ENCODE results near the gene PRKCH. TPM values are rescaled to one million over a fixed set of nuclear protein-coding genes. Genes with fewer than 3 reads are reported as not detected.

The PRKCH gene
- total and polyA plus RNA-seq, 2 donors (not counting 3 experiments of a cell fraction or from before 2014, with no cell fraction given) = 97.7 to 103 TPM

DNA sequence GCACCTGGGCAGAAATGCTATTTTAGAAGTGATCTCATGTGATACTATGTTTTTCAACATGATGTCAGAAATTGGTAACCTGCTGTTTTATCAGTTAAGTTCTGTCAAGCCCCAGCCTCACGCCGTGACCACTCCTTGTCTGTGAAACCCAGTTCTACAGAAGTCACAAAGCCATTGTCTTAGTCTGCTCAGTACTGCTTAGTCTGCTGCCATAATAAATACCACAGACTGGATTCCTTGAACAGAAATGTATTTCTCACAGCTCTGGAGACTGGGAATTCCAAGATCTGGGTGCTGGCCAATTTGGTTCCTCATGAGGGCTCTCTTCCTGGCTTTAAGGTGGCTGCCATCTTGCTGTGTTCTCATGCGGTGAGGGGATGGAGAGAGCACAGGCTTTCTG is 176.9 kb downstream of the PRKCH start:
- no peaks in the 10 kb centered on the region for H4K20me1 ChIP-seq (replicated peaks; ENCODE audit: control insufficient read depth, extremely low read depth, insufficient read depth, low read length)
- no peaks in the 10 kb centered on the region for H3K79me2 ChIP-seq (ENCODE audit: control insufficient read depth, insufficient read depth, low read length)
- no peak for FAIRE-seq
- no TSS peak for BruUV-seq (replicated peaks)
- no peak overlapping the region for H3K4me2 ChIP-seq (ENCODE audit: insufficient read depth, low read length)
- no peaks in the 10 kb centered on the region for H3K27me3 ChIP-seq (ENCODE audit: control insufficient read depth in 2 of 2, insufficient read depth in 2 of 2, low read length in 2 of 2)
- H2AFZ ChIP-seq (ENCODE audit: low read depth, low read length) = no peak overlapping the region
- ChIA-PET CTCF (interaction anchor here (0.8 to 1.9 kb wide), 4 partner anchors 12 to 340 kb away, joined by 4 to 10 read pairs (median 4); no protein-coding TSS in a partner anchor), POLR2A (no interaction called here)
- no peaks in the 10 kb centered on the region for H3K9me1 ChIP-seq (replicated peaks; ENCODE audit: control insufficient read depth, extremely low read depth, insufficient read depth, low read length)
- peak overlapping the region; percentile 52 for H3K27ac ChIP-seq (ENCODE audit: insufficient read depth, low read depth, low read length)
- H3K4me3 ChIP-seq (replicated peaks in 1 of 3; ENCODE audit: insufficient read depth in 1 of 3, low read depth in 1 of 3, low read length in 3 of 3) = no peak overlapping the region
- no peaks in the 10 kb centered on the region for H3K9me3 ChIP-seq (replicated peaks; ENCODE audit: control insufficient read depth, insufficient read depth, low read length)
- peaks cover 0 to 4% of the 10 kb centered on the region in 2 experiments for H3K36me3 ChIP-seq (ENCODE audit: control insufficient read depth in 2 of 2, extremely low read depth in 1 of 2, insufficient read depth in 2 of 2, low read length in 2 of 2)
- no peak overlapping the region for H3K9ac ChIP-seq (replicated peaks; ENCODE audit: extremely low read depth, insufficient read depth, low read length)
- intact Hi-C loops (cut with micrococcal nuclease) = no loop called here
- TF ChIP-seq POLR2A (IDR thresholded peaks at IDR 0.05; ENCODE audit: low read depth, low read length) (no peak), FOS (IDR thresholded peaks at IDR 0.05; ENCODE audit: borderline replicate concordance, insufficient read depth, low read length) (no peak), POLR2AphosphoS5 (IDR thresholded peaks at IDR 0.05; ENCODE audit: insufficient read depth, low read depth, low read length) (no peak), JUN (IDR thresholded peaks at IDR 0.05; ENCODE audit: borderline replicate concordance, insufficient read depth, insufficient read length, low read depth) (no peak), EZH2 (IDR thresholded peaks at IDR 0.05; ENCODE audit: borderline replicate concordance, low read depth, low read length, severe bottlenecking) (no peak), GATA2 (IDR thresholded peaks at IDR 0.05; ENCODE audit: insufficient read depth, insufficient read length, low read depth, low read length) (no peak), MYC (IDR thresholded peaks at IDR 0.05; ENCODE audit: low read depth, low read length) (no peak)
- TF ChIP-seq, protein P1, sequence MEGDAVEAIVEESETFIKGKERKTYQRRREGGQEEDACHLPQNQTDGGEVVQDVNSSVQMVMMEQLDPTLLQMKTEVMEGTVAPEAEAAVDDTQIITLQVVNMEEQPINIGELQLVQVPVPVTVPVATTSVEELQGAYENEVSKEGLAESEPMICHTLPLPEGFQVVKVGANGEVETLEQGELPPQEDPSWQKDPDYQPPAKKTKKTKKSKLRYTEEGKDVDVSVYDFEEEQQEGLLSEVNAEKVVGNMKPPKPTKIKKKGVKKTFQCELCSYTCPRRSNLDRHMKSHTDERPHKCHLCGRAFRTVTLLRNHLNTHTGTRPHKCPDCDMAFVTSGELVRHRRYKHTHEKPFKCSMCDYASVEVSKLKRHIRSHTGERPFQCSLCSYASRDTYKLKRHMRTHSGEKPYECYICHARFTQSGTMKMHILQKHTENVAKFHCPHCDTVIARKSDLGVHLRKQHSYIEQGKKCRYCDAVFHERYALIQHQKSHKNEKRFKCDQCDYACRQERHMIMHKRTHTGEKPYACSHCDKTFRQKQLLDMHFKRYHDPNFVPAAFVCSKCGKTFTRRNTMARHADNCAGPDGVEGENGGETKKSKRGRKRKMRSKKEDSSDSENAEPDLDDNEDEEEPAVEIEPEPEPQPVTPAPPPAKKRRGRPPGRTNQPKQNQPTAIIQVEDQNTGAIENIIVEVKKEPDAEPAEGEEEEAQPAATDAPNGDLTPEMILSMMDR (IDR thresholded peaks at IDR 0.05; ENCODE audit: extremely low read depth in 1 of 2, insufficient read depth in 1 of 2, low read depth in 1 of 2, low read length in 2 of 2) = no peak
- TF ChIP-seq, protein P2, sequence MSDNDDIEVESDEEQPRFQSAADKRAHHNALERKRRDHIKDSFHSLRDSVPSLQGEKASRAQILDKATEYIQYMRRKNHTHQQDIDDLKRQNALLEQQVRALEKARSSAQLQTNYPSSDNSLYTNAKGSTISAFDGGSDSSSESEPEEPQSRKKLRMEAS (IDR thresholded peaks at IDR 0.05; ENCODE audit: insufficient read depth, insufficient read length) = no peak
- dilution Hi-C loops (cut with MboI; ENCODE audit: extremely low pct_ligation_motif_present, low sequenced_read_pairs) = no loop called here
- no peak for DNase-seq (ENCODE audit: low read depth, low spot score)
- H3K4me1 ChIP-seq (ENCODE audit: control insufficient read depth, extremely low read depth, insufficient read depth, low read length) = peaks cover 24% of the 10 kb centered on the region
